OCI-LY7 (cell line): ENCODE results near the gene HIF1A.

Experiments
- CTCF ChIP-seq: fragments of 200-600 bp; sonication (generic); conservative IDR thresholded peaks from 2 replicates; pipeline ENCODE4 v1.5.1; 2014; ENCODE audit warnings: mild to moderate bottlenecking, antibody characterized with exemption, low read length, moderate library complexity, mixed read lengths
- EZH2phosphoT487 ChIP-seq: fragments of 200-600 bp; sonication (generic); IDR thresholded peaks from 2 replicates; pipeline ENCODE4 v1.6.1; 2018; ENCODE audit warnings: low read depth, borderline replicate concordance, mild to moderate bottlenecking, mixed run types, antibody characterized with exemption, low read length, moderate library complexity, mixed read lengths

GRCh38 chr14:61719344-61720293 is 24.3 kb downstream of the HIF1A start:
- TF ChIP-seq CTCF (no peak), EZH2phosphoT487 (no peak)
